OCI-LY3 (cell line): Measurements from ENCODE around the gene EDNRA.

Experiments
- H2AFZ ChIP-seq: fragments of 200-600, 300-600 bp; shearing (Covaris generic); 2 replicates; pipeline ENCODE4 v1.6.0; 2014; ENCODE audit warnings: antibody characterized with exemption, low read depth, low read length
- H3K27ac ChIP-seq: fragments of 200-600, 300-600 bp; sonication (generic); 2 replicates; pipeline ENCODE4 v1.5.1; 2014; ENCODE audit warnings: mild to moderate bottlenecking, low read length, moderate library complexity, mixed read lengths
- H3K27me3 ChIP-seq: fragments of 200-600, 300-600 bp; sonication (generic); 2 replicates; pipeline ENCODE4 v1.6.1; 2014; ENCODE audit warnings: low read depth, low read length, mixed read lengths
- H3K36me3 ChIP-seq: fragments of 200-600, 300-600 bp; sonication (generic); replicated peaks from 2 replicates; pipeline ENCODE3; 2014; ENCODE audit warnings: low read depth, low read length, mixed read lengths
- H3K4me1 ChIP-seq: fragments of 300-600, 200-600 bp; sonication (generic); 2 replicates; pipeline ENCODE4 v1.6.1; 2014; ENCODE audit warnings: low read length, mixed read lengths
- H3K4me2 ChIP-seq: fragments of 200-600, 300-600 bp; sonication (generic); 2 replicates; pipeline ENCODE4 v1.6.1; 2014; ENCODE audit warnings: low read length, mixed read lengths
- H3K4me3 ChIP-seq: fragments of 300-600, 200-600 bp; sonication (generic); 2 replicates; pipeline ENCODE4 v1.5.1; 2014; ENCODE audit warnings: antibody characterized with exemption, mild to moderate bottlenecking, low read length, moderate library complexity
- H3K79me2 ChIP-seq: fragments of 300-600, 200-600 bp; shearing (Covaris generic); 2 replicates; pipeline ENCODE4 v1.6.1; 2014; ENCODE audit warnings: mild to moderate bottlenecking, low read length, mixed read lengths
- H3K9ac ChIP-seq: fragments of 300-600, 200-600 bp; shearing (Covaris generic); 2 replicates; pipeline ENCODE4 v1.6.0; 2014; ENCODE audit warnings: mild to moderate bottlenecking, low read length, moderate library complexity
- H3K9me3 ChIP-seq: fragments of 200-600, 300-600 bp; shearing (Covaris generic); 2 replicates; pipeline ENCODE4 v1.6.1; 2014; ENCODE audit warnings: low read length, mixed read lengths; ENCODE audit not compliant: insufficient read depth
- H4K20me1 ChIP-seq: fragments of 200-600, 300-600 bp; sonication (generic); 2 replicates; pipeline ENCODE4 v1.6.1; 2016; ENCODE audit warnings: low read length, mixed read lengths; ENCODE audit not compliant: insufficient read depth
- CTCF ChIP-seq: fragments of 200-600, 300-600 bp; sonication (generic); IDR thresholded peaks from 2 replicates; pipeline ENCODE4 v1.5.1; 2014; ENCODE audit warnings: antibody characterized with exemption, low read length, low read depth
- EZH2phosphoT487 ChIP-seq: fragments of 200-600 bp; shearing (Covaris generic); IDR thresholded peaks from 2 replicates; pipeline ENCODE4 v1.6.1; 2018; ENCODE audit warnings: antibody characterized with exemption, mixed run types, low read depth

The EDNRA gene

GRCh38 chr4:147481577-147482109 is 746 bp downstream of the EDNRA start:
- TF ChIP-seq CTCF (no peak), EZH2phosphoT487 (no peak)
- Histone ChIP-seq H3K27ac (no peak overlapping the region), H3K27me3 (no peaks in the 10 kb centered on the region), H3K79me2 (no peaks in the 10 kb centered on the region), H3K4me3 (no peak overlapping the region), H3K4me2 (peak overlapping the region; percentile 16), H3K9ac (no peak overlapping the region), H3K9me3 (no peaks in the 10 kb centered on the region), H3K4me1 (peaks cover 31% of the 10 kb centered on the region), H4K20me1 (no peaks in the 10 kb centered on the region), H3K36me3 (peaks cover 2% of the 10 kb centered on the region), H2AFZ (no peak overlapping the region)

- no peak for TF ChIP-seq CTCF
- TF ChIP-seq EZH2phosphoT487, result no peak
- Histone ChIP-seq H4K20me1 (no peaks in the 10 kb centered on the region), H3K4me2 (0 out of 2 replicates have a peak overlapping the region, but pooled peaks have one; percentile 16), H3K27me3 (no peaks in the 10 kb centered on the region), H2AFZ (no peak overlapping the region), H3K79me2 (no peaks in the 10 kb centered on the region), H3K27ac (no peak overlapping the region), H3K4me3 (no peak overlapping the region), H3K9me3 (no peaks in the 10 kb centered on the region), H3K9ac (no peak overlapping the region), H3K36me3 (peaks cover 2% of the 10 kb centered on the region), H3K4me1 (peaks cover 30% of the 10 kb centered on the region)
Measured at GRCh38 chr4:147482281-147482680, 1.4 kb downstream of the EDNRA start.

DNA sequence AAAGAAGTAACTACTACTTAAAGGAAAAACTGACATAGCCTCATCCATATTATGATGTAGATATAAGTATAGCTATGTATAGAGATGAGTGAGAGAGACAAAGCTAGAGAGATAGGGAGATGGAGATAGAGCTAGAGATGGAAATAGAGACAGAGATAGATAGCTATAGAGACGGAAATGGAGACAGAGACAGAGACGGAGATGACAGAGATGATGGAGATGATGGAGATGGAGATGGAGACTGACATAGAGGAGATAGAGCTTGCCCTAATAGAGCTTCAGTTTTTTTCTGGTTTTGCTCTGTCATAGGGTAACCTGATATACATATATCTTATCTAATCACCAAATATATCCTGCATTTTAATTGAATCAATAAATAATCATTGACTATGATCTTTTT is 4.3 kb downstream of the EDNRA start:
- H3K27me3 ChIP-seq, result no peaks in the 10 kb centered on the region
- H3K9me3 ChIP-seq, result no peaks in the 10 kb centered on the region
- H3K4me1 ChIP-seq, result peaks cover 14% of the 10 kb centered on the region
- no peak overlapping the region for H3K9ac ChIP-seq
- no peak overlapping the region for H2AFZ ChIP-seq
- no peaks in the 10 kb centered on the region for H4K20me1 ChIP-seq
- no peak overlapping the region for H3K4me2 ChIP-seq
- H3K4me3 ChIP-seq, result no peak overlapping the region
- no peaks in the 10 kb centered on the region for H3K36me3 ChIP-seq
- H3K27ac ChIP-seq, result no peak overlapping the region
- TF ChIP-seq CTCF (no peak), EZH2phosphoT487 (no peak)
- no peaks in the 10 kb centered on the region for H3K79me2 ChIP-seq

DNA sequence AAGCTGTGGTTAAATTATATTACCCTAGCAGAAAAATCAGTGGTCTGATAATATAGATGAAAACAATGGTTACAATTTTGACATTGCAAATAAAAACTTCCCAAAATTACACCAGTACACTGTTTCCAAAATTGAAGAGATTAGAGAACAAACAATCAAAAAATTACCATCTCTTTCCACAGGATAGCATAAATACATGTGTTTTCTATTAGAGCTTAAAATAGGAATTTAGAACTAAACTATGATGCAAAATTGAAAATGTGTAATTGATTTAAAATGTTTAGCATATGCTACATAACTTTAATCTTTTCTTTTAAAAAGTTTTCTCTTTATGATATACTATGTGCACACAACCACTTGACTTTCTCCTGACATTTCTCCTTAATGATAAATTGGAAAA is 6.7 kb downstream of the EDNRA start:
- no peaks in the 10 kb centered on the region for H3K79me2 ChIP-seq
- H3K4me1 ChIP-seq, result peaks cover under 1% of the 10 kb centered on the region; the same call in 1 of the 2 replicates
- TF ChIP-seq EZH2phosphoT487, result no peak
- TF ChIP-seq CTCF, result no peak
- H3K9me3 ChIP-seq, result no peaks in the 10 kb centered on the region
- no peak overlapping the region for H3K9ac ChIP-seq
- H4K20me1 ChIP-seq, result no peaks in the 10 kb centered on the region
- no peaks in the 10 kb centered on the region for H3K27me3 ChIP-seq
- no peak overlapping the region for H3K4me3 ChIP-seq
- no peak overlapping the region for H2AFZ ChIP-seq
- no peak overlapping the region for H3K4me2 ChIP-seq
- H3K36me3 ChIP-seq, result no peaks in the 10 kb centered on the region
- no peak overlapping the region for H3K27ac ChIP-seq
